K562 (cell line): Measurements from ENCODE around the gene PEX10. TPM values are rescaled to one million over a fixed set of nuclear protein-coding genes. Genes with fewer than 3 reads are reported as not detected.

Experiments used
- ATAC-seq: fragments of 200-7000 bp; cut with Tn5 transposase; 3 replicates; pipeline ENCODE4 v1.9.1; 2020; ENCODE audit warnings: moderate library complexity
- BruUV-seq: library from RNA; stranded (reverse); fragments of 400-500 nt; replicated peaks from 2 replicates; lab custom pipeline; 2021; lab: Mats Ljungman, UMichigan
- CTCF ChIA-PET: fragments of 300-600 bp; formaldehyde crosslinking; extraction: SDS; loops from one replicate; lab custom pipeline; 2021; ENCODE audit warnings: low intra/inter-chr PET ratio; lab: Yijun Ruan, JAX
- POLR2A ChIA-PET: fragments of 300-600, 350-650 bp; sonication (Branson Sonifier 250); formaldehyde crosslinking; extraction: SDS; loops from one replicate; lab custom pipeline; 2021; ENCODE audit warnings: antibody characterized with exemption, inconsistent platforms; lab: Yijun Ruan, JAX
- DNase-seq, 4 experiments: peaks; one replicate each; pipeline versions ENCODE4 v3.0.0 to v3.0.0-alpha.2; 2011 to 2018; ENCODE audit warnings: low spot score in 3 of 4, mixed read lengths in 3 of 4; ENCODE audit errors: extremely low read depth in 1 of 4
- FAIRE-seq: peaks from 2 replicates; lab custom pipeline; 2011; peaks lifted over from hg19 to GRCh38; lab: Jason Lieb, UNC
- H2AFZ ChIP-seq: 2 replicates; pipeline ENCODE4 v1.6.0; 2011; ENCODE audit warnings: low read depth, low read length, control low read depth, inconsistent platforms
- H3K27ac ChIP-seq: fragments of 200-600 bp; 3 replicates; pipeline ENCODE4 v1.8.0; 2011; ENCODE audit warnings: low read depth, mild to moderate bottlenecking, control low read depth, inconsistent platforms, low read length, moderate library complexity, mixed read lengths; ENCODE audit errors: extremely low read depth
- H3K27me3 ChIP-seq, 2 experiments: fragments of 300-600 bp in 1 of 2; 2 replicates in 1 of 2; 3 replicates in 1 of 2; pipeline versions ENCODE4 v1.6.0 to v1.8.0; 2011; ENCODE audit warnings: inconsistent platforms in 2 of 2, low read length in 2 of 2, mild to moderate bottlenecking in 1 of 2, mixed read lengths in 1 of 2, moderate library complexity in 1 of 2; ENCODE audit not compliant: control insufficient read depth in 2 of 2, insufficient read depth in 2 of 2
- H3K36me3 ChIP-seq: fragments of 300-600 bp; 3 replicates; pipeline ENCODE4 v1.8.0; 2011; ENCODE audit warnings: mild to moderate bottlenecking, low read length, inconsistent platforms; ENCODE audit not compliant: control insufficient read depth, insufficient read depth
- H3K4me1 ChIP-seq, 2 experiments: fragments of 200-600 bp in 1 of 2; replicated peaks in 1 of 2; 2 replicates in 1 of 2; 3 replicates in 1 of 2; pipeline versions ENCODE4 v1.5.1 to v1.8.0; 2011; ENCODE audit warnings: inconsistent platforms in 2 of 2, low read length in 2 of 2, mild to moderate bottlenecking in 1 of 2, mixed read lengths in 1 of 2, moderate library complexity in 1 of 2; ENCODE audit not compliant: control insufficient read depth in 2 of 2, insufficient read depth in 2 of 2
- H3K4me2 ChIP-seq: 2 replicates; pipeline ENCODE4 v1.6.1; 2011; ENCODE audit warnings: low read length, control low read depth, inconsistent platforms, mixed read lengths; ENCODE audit not compliant: insufficient read depth
- H3K4me3 ChIP-seq: fragments of 200-600 bp; sonication (generic), shearing (Covaris generic); 2 replicates; pipeline ENCODE4 v1.5.1; 2016; ENCODE audit warnings: control low read depth, inconsistent platforms
- H3K79me2 ChIP-seq: fragments of 200-600 bp; 3 replicates; pipeline ENCODE4 v1.8.0; 2011; ENCODE audit warnings: low read length, inconsistent platforms; ENCODE audit not compliant: control insufficient read depth, insufficient read depth
- H3K9ac ChIP-seq, 2 experiments: 2 replicates each; pipeline versions ENCODE4 v1.6.0 to v1.6.1; 2011; ENCODE audit warnings: low read depth in 2 of 2, low read length in 2 of 2, control low read depth in 1 of 2, inconsistent platforms in 1 of 2, mild to moderate bottlenecking in 1 of 2, mixed read lengths in 1 of 2; ENCODE audit not compliant: insufficient read depth in 1 of 2
- H3K9me1 ChIP-seq: one replicate; pipeline ENCODE4 v1.6.0; 2011; ENCODE audit warnings: inconsistent platforms, mild to moderate bottlenecking, low read length, moderate library complexity; ENCODE audit not compliant: control insufficient read depth, insufficient read depth
- H3K9me3 ChIP-seq: replicated peaks from 2 replicates; pipeline ENCODE4 v1.5.1; 2011; ENCODE audit warnings: low read depth, low read length, inconsistent platforms; ENCODE audit not compliant: control insufficient read depth, insufficient read depth
- H4K20me1 ChIP-seq: replicated peaks from 2 replicates; pipeline ENCODE4 v1.6.1; 2011; ENCODE audit warnings: low read length, inconsistent platforms, mixed read lengths; ENCODE audit not compliant: control insufficient read depth, insufficient read depth
- NRF1 ChIP-seq, 2 experiments: fragments of 450-650 bp; IDR thresholded peaks in 1 of 2; conservative IDR thresholded peaks in 1 of 2; 2 replicates each; pipeline ENCODE4 v1.6.1; 2014; ENCODE audit warnings: mild to moderate bottlenecking in 2 of 2
- POLR2AphosphoS2 ChIP-seq: IDR thresholded peaks from 2 replicates; pipeline ENCODE4 v1.6.1; 2012; ENCODE audit warnings: low read length, improper control_type of control experiment
- ZNF146 ChIP-seq: IDR thresholded peaks from one replicate; pipeline ENCODE4 v1.6.1; 2018; ENCODE audit warnings: missing compliant biosample characterization; ENCODE audit not compliant: unreplicated experiment
- WGBS: fragments of 100-300 bp; shearing (Covaris generic); methylation state at CpG from one replicate; pipeline ENCODE4 v1.1.6; 2016; ENCODE audit warnings: low coverage, mixed read lengths; ENCODE audit not compliant: insufficient coverage; ENCODE audit errors: missing lambda C conversion rate; 5-methylcytosine and 5-hydroxymethylcytosine counted together
- in situ Hi-C: fragments of 300-500 bp; cut with MboI; formaldehyde crosslinking; loops from 4 replicates; pipeline ENCODE4 v1.15.0; 2018; ENCODE audit warnings: inconsistent platforms, mixed read lengths
- intact Hi-C: fragments of 100-400 bp; cut with micrococcal nuclease; formaldehyde crosslinking; loops from 2 replicates; pipeline ENCODE4 v1.14.2; 2022
- polyA plus RNA-seq, 8 experiments: library from polyadenylated mRNA; depleted of rRNA in 4 of 8; stranded (reverse) in 5 of 8; unstranded in 3 of 8; fragments of >200 nt; fragmentation: Nextera tagmentation in 2 of 8; fragmentation: Illumina TruSeq in 1 of 8; extraction: Ambion mirVana in 2 of 8; extraction: Trizol in 1 of 8; gene quantifications; 2 replicates each; pipeline versions ENCODE4 v1.2.1 to v1.2.3, GENCODE V29; 2011 to 2014; ENCODE audit warnings: inconsistent platforms in 1 of 8, missing spikeins in 1 of 8
- total RNA-seq, 7 experiments: library from RNA; depleted of rRNA in 6 of 7; stranded (reverse); fragments of >200 nt in 6 of 7; fragmentation: Illumina TruSeq in 2 of 7; extraction: Trizol in 2 of 7; gene quantifications; 2 replicates each; pipeline versions ENCODE4 v1.2.1 to v1.2.3, GENCODE V29; 2011 to 2021; ENCODE audit warnings: low replicate concordance in 1 of 7

Gene PEX10
- total and polyA plus RNA-seq, 9 of the 15 experiments (the other 6 are each of a cell fraction or from before 2014, with no cell fraction given), result 0.03 to 26.2 (median 8.7) TPM

- TF ChIP-seq POLR2AphosphoS2, result no peak
- TF ChIP-seq, all 486 proteins: peak for 0
Measured at GRCh38 chr1:2356911-2357845, 55.2 kb downstream of the PEX10 start (continued).

- Histone ChIP-seq H3K4me2 (no peak overlapping the region), H3K9me3 (no peaks in the 10 kb centered on the region), H3K4me3 (no peak overlapping the region), H4K20me1 (peaks cover 5% of the 10 kb centered on the region), H3K36me3 (no peaks in the 10 kb centered on the region), H3K27ac (no peak overlapping the region), H2AFZ (no peak overlapping the region), H3K4me1 (peaks cover 0 to 32% of the 10 kb centered on the region in 2 experiments; a peak in 1 of 5 replicates), H3K27me3 (peaks cover 90 to 99% of the 10 kb centered on the region in 2 experiments), H3K9me1 (no peaks in the 10 kb centered on the region), H3K79me2 (no peaks in the 10 kb centered on the region), H3K9ac (no peak overlapping the region)
- TF ChIP-seq ZNF146 (CRISPR knock-in tag), result no peak
- TF ChIP-seq NRF1 (conservative IDR thresholded peaks at IDR 0.05 in 1 of 2, IDR thresholded peaks at IDR 0.05 in 1 of 2), result peak in 1 of 2 experiments; percentile 47; a peak in 2 of 4 replicates
- in situ Hi-C loops (no loop called here), intact Hi-C loops (no loop called here)
- FAIRE-seq (no peak), ATAC-seq (peak; percentile 20; the same call in 1 of the 3 replicates), DNase-seq (no peak)
- BruUV-seq, result no TSS peak
- POLR2A ChIA-PET, result no interaction called here
- 5% methylated on average over 15 of the region's 15 CpGs for WGBS
- CTCF ChIA-PET, result no interaction called here
Measured at GRCh38 chr1:2356401-2356800, 56.0 kb downstream of the PEX10 start.
